NCI-H1436 treated with DMSO at 0.1 percent for 48 hours (cell line): ENCODE measurements around the gene SLC24A3.

ENCODE experiments used
- DNase-seq: peaks from one replicate; lab custom pipeline; 2025; lab: John Stamatoyannopoulos, UW

The SLC24A3 gene

GRCh38 chr20:19212469-19212815 is at the start of gene SLC24A3:
TSS of gene SLC24A3 (plus strand) at chr20:19212642.
- no peak for DNase-seq

- DNase-seq: no peak
Measured at GRCh38 chr20:19170148-19170547, 42.3 kb upstream of the SLC24A3 start.

DNA sequence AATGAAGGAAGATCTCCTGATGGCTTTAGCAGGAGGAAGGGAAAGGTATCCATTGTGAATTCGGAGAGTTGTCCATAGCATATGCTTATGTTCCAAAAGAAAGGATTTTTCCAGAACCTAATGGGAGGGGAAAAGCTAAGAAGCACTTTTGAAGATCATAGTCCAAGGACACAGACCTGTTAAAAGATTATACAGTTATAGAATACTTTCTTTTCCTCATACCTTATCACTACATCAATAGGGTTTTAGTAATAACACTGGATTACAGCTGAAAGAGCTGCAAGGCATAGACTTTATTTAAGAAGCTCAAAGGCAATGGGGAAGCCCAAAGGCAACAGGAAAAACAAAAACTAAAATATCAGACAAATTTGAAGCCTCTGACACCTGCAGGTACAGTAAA is 39.8 kb upstream of the SLC24A3 start:
- DNase-seq: no peak

GRCh38 chr20:19176470-19177052 is 35.9 kb upstream of the SLC24A3 start:
- no peak for DNase-seq

- no peak for DNase-seq
Measured at GRCh38 chr20:19181552-19181951, 30.9 kb upstream of the SLC24A3 start.

GRCh38 chr20:19185083-19185482 is 27.4 kb upstream of the SLC24A3 start:
- DNase-seq: no peak

DNA sequence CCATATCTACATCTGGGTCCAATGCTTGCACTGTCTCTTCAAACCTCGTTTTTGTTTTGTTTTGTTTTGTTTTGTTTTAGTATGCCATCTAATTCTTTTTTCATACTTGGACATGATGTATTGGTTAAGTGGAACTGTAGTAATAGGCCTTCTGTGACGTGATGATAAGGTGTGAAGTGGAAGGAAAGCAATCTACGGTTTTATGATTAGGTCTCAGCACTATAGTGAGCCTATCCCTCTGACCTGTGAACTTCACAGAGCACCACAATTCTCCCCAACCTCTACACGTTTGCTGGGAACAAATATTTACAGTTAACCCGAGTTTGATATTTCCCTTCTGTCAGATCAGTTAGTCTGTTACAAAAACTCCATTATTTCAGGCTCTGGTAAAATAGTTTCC is 19.1 kb upstream of the SLC24A3 start:
- no peak for DNase-seq

DNA sequence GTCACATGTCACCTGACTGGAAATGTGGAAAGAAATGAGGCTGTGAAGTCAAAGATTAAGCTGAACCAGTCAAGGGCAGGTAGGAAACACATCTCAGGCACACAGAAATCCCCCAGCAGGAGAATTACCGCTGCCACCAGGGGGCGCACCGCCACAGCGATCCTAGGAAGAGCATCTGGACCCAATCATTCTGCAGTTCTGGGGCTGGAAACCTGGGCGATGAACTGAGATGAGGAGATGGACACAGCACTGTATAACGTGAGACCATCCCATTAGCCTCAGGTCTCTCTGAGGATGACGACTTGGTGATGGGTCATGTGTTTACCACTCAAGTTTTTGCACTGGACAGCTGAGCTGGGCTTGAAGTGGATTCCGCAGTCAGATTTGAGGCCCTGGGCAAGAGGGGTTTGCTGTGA is 6.5 kb upstream of the SLC24A3 start:
- no peak for DNase-seq

- DNase-seq: no peak
Measured at GRCh38 chr20:19207541-19207940, 4.9 kb upstream of the SLC24A3 start.

DNA sequence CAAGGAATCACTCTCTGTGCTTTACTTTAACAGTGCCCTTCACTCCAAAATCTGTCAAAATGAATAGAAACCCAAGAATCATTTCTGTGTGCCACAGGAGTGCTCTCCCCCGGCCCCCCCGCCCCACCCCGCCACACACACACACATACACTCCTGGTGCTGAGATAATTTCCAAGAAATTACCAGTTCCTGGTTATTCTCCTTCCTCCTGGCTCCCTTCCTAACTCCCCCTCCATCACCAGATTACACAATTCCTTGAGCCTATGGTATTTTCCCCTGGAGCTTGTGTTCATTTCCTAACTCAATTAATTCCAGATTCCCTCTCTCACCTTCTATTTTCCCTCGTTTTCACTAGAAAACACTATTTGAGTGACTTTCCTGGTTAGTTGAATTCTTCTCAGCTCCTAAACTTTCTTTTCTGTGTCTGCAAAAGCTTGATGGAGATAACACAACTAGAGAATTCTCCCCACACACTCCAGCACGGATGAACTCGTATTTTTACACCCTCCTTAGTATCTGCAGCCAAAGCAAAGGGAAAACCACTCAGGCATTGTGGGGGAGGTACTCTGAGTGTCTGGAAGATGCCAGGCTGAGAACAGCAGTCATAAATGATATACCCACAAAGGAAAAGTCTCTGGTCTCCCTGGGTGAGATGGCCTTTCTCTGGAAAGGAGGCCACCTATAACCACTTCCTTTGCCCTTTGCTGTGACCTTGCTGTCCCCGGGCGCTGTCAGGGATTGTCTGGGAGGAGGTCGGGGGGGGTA is 1.9 kb upstream of the SLC24A3 start:
- no peak for DNase-seq

GRCh38 chr20:19211252-19211651 is 1.2 kb upstream of the SLC24A3 start:
- DNase-seq: no peak

DNA sequence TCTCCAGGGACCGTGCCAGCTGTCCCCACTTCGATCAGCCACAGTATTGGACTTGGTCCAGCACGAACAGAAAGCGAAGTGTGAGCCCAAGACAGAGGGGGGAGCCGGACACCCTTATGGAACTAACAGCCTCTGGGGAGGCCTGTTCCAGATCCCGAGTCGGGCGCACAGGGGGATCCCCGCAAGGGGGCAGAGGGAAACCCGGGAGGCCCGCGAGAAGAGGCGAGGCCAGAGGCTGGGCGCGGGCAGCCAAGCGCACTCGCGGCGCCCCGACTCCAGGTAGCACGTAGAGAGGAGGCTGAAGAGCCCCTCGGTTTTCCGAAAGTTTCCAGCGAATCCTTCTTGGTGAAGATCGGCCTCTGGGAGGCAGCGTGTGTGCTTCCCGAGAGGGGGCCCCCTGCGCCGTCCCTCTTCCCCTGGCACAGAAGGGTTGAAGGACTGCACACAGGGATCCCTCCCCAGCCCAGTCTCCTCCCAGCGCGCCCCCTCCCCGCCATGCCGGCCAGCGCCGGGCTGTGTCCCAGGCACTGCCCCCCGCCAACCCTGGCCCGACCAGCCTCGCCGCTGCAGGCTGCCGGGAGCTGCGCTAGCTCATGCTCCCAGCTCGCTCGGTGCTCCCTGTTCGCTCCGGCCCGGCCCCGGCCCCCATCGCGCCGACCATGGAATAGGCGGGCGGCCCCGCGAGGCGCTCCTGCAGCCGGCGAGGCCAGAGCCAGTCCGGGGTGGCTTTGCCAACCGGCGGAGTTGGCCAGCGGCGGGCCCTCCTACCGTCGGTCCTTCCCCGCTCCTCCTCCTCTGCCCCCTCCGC is 577 bp upstream of the SLC24A3 start:
- DNase-seq: no peak

- no peak for DNase-seq
Measured at GRCh38 chr20:19212821-19213502, 520 bp downstream of the SLC24A3 start.

GRCh38 chr20:19213946-19214490 is 1.6 kb downstream of the SLC24A3 start:
- DNase-seq: no peak

GRCh38 chr20:19218411-19218810 is 6.0 kb downstream of the SLC24A3 start:
- no peak for DNase-seq

DNA sequence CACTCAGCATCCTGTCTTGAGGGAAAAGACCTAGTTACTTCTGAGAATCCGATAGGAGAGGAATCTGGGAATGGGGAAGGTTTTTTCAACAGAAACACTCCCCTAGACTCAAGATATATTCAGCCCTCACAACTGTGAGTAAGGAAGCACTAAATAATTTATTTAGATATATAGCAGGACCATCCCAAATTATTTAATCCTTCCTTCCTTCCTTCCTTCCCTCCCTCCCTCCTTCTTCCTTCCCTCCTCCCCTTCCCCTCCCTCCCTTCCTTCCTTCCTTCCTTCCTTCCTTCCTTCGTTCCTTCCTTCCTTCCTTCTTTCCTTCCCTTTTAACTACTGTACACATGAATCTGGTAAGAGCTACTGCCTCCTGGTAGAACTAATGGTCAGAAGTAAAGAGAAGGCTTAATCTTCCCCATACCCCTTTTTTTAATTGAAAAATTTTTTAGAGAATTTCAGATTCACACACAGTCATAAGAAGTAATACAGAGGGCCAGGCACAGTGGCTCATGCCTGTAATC is 10.1 kb downstream of the SLC24A3 start:
- DNase-seq: no peak

DNA sequence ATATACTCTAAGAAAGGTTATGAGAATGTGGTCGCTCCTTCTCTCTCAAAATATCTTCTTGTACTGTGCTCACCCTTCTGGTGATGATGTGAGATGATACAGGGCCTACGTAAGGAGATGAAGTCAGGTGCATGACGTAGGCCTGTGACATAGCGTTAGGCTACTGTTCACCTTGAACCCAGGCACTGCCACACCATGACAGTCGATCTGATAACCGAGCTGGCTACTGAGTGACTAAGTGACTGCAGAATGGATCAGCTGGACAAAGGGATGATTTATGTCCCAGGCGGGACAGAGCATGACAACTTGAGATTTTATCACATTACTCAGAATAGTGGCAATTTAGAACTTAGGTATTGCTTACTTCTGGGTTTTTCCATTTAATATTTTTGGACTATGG is 11.2 kb downstream of the SLC24A3 start:
- no peak for DNase-seq

- no peak for DNase-seq
Measured at GRCh38 chr20:19231359-19232035, 19.1 kb downstream of the SLC24A3 start.

DNA sequence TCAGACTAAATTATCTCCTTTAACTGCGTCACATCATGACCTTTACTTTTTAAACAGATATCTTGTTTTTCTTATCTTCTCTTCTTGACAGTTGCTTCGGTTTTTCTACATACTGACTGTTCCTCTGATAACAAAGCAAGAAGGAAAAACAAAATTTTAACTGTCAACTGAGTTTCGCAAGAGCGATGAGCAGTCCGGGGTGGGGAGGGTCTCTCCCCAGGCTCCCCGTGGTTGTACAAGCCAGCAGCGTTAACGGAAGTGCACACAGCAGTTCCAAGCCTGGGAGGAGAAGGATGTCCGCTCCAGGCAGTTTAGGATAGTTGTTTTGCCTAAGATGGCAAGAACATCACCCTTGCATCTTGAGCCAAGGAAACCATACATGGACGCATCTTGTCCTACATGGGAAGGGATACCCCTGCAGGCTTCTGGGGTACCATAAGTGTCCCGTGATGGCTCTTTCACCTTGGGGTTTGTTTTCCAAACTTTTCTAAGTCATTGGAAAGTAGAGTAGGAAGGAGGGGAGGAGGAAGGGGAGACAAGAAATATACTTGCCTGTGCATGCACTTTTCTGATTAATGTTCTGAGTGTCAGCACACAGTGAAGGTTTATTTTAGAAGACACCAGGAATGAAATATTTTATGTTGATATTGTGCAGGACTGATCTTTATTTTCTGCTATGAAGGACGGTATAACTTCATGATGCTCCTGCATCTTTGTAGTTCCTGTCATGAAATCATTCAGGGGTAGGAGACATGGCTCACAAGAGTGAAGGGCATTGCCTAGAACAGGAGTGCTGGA is 20.8 kb downstream of the SLC24A3 start:
- no peak for DNase-seq

- no peak for DNase-seq
Measured at GRCh38 chr20:19236371-19237055, 24.1 kb downstream of the SLC24A3 start.
